HG03520 (cell line): Measurements from ENCODE around the gene ANKRD33.
"Not testable (repeated sequence)": the region's sequence is repeated elsewhere in the genome, so short reads cannot be mapped to it uniquely, and the experiment has no call there.

Experiments
- ATAC-seq: cut with Tn5 transposase; IDR thresholded peaks from one replicate; pipeline ENCODE4 v1.9.1; 2021; ENCODE audit warnings: mild to moderate bottlenecking, moderate library complexity; ENCODE audit not compliant: unreplicated experiment

Gene ANKRD33

GRCh38 chr12:51873251-51873994 lies 14.5 kb upstream of the ANKRD33 start:
- no peak for ATAC-seq

GRCh38 chr12:51874000-51874399 lies 13.9 kb upstream of the ANKRD33 start:
- no peak for ATAC-seq

GRCh38 chr12:51874486-51874885 lies 13.4 kb upstream of the ANKRD33 start:
- ATAC-seq, result no peak

GRCh38 chr12:51879102-51879501 lies 8.8 kb upstream of the ANKRD33 start:
- ATAC-seq, result no peak

- no peak for ATAC-seq
These were observed 4.6 kb upstream of the ANKRD33 start for GRCh38 chr12:51883295-51883694.

GRCh38 chr12:51883998-51884675 lies 3.8 kb upstream of the ANKRD33 start:
- ATAC-seq, result no peak

- no peak for ATAC-seq
These were observed 3.1 kb upstream of the ANKRD33 start for GRCh38 chr12:51884676-51885229.

- ATAC-seq, result not testable (repeated sequence)
These were observed 2.4 kb upstream of the ANKRD33 start for GRCh38 chr12:51885294-51886020.

- no peak for ATAC-seq
These were observed 1.7 kb upstream of the ANKRD33 start for GRCh38 chr12:51886021-51886710.

GRCh38 chr12:51888316-51889215 lies 663 bp downstream of the ANKRD33 start:
- no peak for ATAC-seq

- ATAC-seq, result no peak
These were observed 1.6 kb downstream of the ANKRD33 start for GRCh38 chr12:51889216-51890132.

- no peak for ATAC-seq
These were observed 2.2 kb downstream of the ANKRD33 start for GRCh38 chr12:51890133-51890464.

- no peak for ATAC-seq
These were observed 2.7 kb downstream of the ANKRD33 start for GRCh38 chr12:51890511-51891171.

- ATAC-seq, result no peak
These were observed 3.9 kb downstream of the ANKRD33 start for GRCh38 chr12:51891843-51892242.

- ATAC-seq, result no peak
These were observed 5.9 kb downstream of the ANKRD33 start for GRCh38 chr12:51893786-51894185.

- ATAC-seq, result no peak
These were observed 7.7 kb downstream of the ANKRD33 start for GRCh38 chr12:51895378-51896135.

GRCh38 chr12:51896236-51896635 lies 8.3 kb downstream of the ANKRD33 start:
- no peak for ATAC-seq

GRCh38 chr12:51897181-51897580 lies 9.3 kb downstream of the ANKRD33 start:
- ATAC-seq, result no peak
